BLaER1 (cell line): ENCODE measurements around the gene CSNK2A2.

Experiments
- H3K27ac ChIP-seq: shearing (Covaris generic); formaldehyde crosslinking; 2 replicates; pipeline ENCODE4 v1.8.1; 2022
- H3K27me3 ChIP-seq: shearing (Covaris generic); formaldehyde crosslinking; 2 replicates; pipeline ENCODE4 v1.8.1; 2022
- H3K36me3 ChIP-seq: shearing (Covaris generic); formaldehyde crosslinking; 2 replicates; pipeline ENCODE4 v1.8.1; 2022
- H3K4me1 ChIP-seq: shearing (Covaris generic); formaldehyde crosslinking; 2 replicates; pipeline ENCODE4 v1.8.1; 2022
- H3K4me2 ChIP-seq: shearing (Covaris generic); formaldehyde crosslinking; 2 replicates; pipeline ENCODE4 v1.8.1; 2022
- H3K4me3 ChIP-seq: shearing (Covaris generic); formaldehyde crosslinking; 2 replicates; pipeline ENCODE4 v1.8.1; 2022
- H3K9ac ChIP-seq: shearing (Covaris generic); formaldehyde crosslinking; 2 replicates; pipeline ENCODE4 v1.8.1; 2022
- H3K9me3 ChIP-seq: shearing (Covaris generic); formaldehyde crosslinking; 2 replicates; pipeline ENCODE4 v1.8.1; 2022
- H4K20me1 ChIP-seq: shearing (Covaris generic); formaldehyde crosslinking; 2 replicates; pipeline ENCODE4 v1.8.1; 2022
- Cebpa-rat ChIP-seq: shearing (Covaris generic); IDR thresholded peaks from 2 replicates; pipeline ENCODE4 v1.8.1; 2022

The CSNK2A2 gene

DNA sequence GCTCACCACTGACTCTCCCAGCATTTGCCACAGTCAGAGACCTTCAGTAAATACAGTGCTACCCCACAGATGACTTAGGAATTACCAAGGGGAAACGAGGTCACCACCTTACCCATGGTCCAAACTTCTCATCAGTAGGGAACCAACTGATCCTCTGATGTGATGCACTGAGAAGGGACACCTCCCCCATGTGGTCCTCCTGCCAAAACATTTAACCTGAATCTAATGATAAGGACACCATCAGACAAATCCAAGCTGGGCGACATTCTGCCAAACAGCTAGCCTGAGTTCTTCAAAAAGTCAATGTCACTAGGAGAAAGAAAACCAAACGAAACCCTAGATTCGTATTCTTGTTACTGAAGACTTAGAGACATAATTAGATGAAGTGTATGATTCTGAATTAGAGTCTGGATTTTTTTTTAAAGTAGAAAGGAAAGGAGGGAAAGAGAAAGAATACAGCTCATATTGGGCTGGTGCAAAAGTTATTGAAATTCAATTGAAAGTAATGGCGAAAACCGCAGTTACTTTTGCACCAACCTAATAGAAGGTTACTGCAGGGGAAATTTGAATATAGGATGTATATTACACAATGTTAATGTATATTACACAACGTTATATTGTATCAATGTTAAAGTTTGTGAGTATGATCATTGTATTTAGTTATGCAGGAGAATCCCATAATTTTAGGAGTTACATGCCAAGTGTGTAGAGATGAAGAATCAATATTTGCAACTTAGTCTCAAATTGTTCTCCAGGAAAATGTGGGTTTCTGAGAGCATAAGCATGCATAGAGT is 2.3 kb upstream of the CSNK2A2 start:
- H3K36me3 ChIP-seq: peaks cover 14% of the 10 kb centered on the region
- H3K4me3 ChIP-seq: no peak overlapping the region
- no peak overlapping the region for H3K27ac ChIP-seq
- no peak for TF ChIP-seq Cebpa-rat
- H3K9ac ChIP-seq: no peak overlapping the region
- peaks cover 19% of the 10 kb centered on the region for H3K4me1 ChIP-seq
- no peaks in the 10 kb centered on the region for H3K9me3 ChIP-seq
- H3K4me2 ChIP-seq: no peak overlapping the region
- no peaks in the 10 kb centered on the region for H3K27me3 ChIP-seq
- peaks cover 21% of the 10 kb centered on the region for H4K20me1 ChIP-seq

DNA sequence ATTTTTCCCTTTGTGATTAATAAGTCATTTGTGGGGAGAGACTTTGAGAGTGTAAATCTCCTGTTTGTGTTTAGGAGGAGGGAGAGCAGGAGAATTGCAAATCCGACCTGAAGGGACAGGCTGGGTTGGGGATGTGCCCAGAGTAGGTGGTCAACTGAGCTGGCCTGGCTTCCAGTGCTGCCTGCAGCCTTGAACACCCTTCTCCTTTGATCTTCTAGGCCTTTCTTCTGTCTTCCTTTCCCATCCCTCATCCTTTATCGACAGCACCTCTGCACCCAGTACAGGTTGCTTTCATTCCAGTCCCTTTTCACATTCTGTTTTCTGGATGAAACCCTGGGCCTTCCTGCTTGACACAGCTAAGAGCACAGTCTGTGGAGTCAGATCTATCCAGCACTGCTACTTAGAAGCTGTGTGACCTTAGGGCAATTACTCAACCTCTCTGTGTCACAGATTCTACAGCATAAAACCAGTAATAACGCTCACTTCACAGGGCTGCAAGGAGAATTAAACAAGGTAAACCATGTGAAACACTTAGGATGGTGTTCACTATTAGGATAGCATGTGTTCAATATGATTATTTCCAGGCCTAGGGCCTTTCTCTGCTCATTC is 1.0 kb upstream of the CSNK2A2 start:
- Histone ChIP-seq H3K4me2 (peak overlapping the region; percentile 88), H3K36me3 (peaks cover 27% of the 10 kb centered on the region), H3K4me1 (peaks cover 19% of the 10 kb centered on the region), H3K4me3 (peak overlapping the region; percentile 84), H3K9me3 (no peaks in the 10 kb centered on the region), H3K27ac (no peak overlapping the region), H4K20me1 (peaks cover 34% of the 10 kb centered on the region), H3K9ac (no peak overlapping the region), H3K27me3 (no peaks in the 10 kb centered on the region)
- TF ChIP-seq Cebpa-rat: no peak

DNA sequence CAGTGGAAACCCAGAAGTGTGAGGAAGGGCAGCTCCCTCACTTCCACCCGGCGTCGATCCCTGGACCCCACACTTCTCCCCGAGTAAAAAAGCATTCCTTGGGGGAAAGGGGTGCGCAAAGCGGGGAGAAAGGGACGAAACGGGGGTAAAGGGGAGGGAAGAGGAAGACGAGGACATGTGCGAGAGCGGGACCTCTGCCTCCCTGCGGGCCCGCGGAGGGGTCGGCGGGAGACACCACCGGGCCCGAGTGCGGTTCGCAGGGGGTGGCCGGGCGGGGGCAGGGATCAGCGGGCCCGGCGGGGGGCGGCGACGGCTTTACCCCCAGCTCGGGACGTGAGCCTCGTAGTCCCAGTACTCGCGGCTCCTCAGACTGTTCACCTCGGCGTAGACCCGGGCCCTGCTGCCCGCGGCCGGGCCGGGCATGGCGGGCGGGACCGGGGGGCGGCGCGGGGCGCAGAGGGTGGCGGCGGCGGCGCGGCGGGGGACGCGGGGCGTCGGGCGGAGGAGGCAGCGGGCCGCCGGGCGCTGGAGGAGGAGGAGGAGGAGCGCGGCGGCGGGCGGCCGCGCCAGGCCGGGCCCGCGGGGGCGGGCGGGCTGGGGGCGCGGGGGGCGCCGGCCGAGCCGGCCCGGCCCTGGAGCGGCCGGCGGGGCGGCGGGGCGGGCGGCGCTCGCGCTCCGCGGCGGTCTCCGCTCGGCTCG is 443 bp downstream of the CSNK2A2 start:
- no peak for TF ChIP-seq Cebpa-rat
- Histone ChIP-seq H3K27me3 (no peaks in the 10 kb centered on the region), H3K4me3 (peak overlapping the region; percentile 84), H3K9me3 (no peaks in the 10 kb centered on the region), H3K36me3 (peaks cover 41% of the 10 kb centered on the region), H3K27ac (peak overlapping the region; percentile 79), H3K4me2 (peak overlapping the region; percentile 92), H3K4me1 (peaks cover 19% of the 10 kb centered on the region), H3K9ac (peak overlapping the region; percentile 92), H4K20me1 (peaks cover 48% of the 10 kb centered on the region)

DNA sequence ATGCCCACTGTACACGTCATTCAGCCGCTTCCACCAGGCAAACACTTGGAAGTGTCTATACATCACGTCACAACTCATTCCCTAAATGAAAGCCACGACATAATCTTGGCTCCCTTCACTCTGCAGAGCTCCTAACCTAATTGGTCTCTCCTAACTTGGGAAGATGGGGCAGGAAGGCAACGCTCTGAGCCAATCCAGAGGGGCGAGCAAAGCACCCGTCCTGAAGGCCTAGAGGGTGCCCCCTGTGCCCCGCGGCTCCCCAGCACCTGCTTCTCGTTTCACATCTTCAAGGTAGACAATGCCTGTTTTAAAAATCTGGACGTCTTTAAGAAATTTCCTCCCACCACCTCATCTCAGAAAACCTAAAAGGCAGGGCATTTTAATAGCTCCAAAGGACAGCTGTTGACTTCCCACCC is 1.0 kb downstream of the CSNK2A2 start:
- peaks cover 19% of the 10 kb centered on the region for H3K4me1 ChIP-seq
- peak overlapping the region; percentile 92 for H3K4me2 ChIP-seq
- peaks cover 54% of the 10 kb centered on the region for H4K20me1 ChIP-seq
- H3K27me3 ChIP-seq: no peaks in the 10 kb centered on the region
- peak overlapping the region; percentile 84 for H3K4me3 ChIP-seq
- H3K9me3 ChIP-seq: no peaks in the 10 kb centered on the region
- H3K27ac ChIP-seq: peak overlapping the region; percentile 79
- H3K9ac ChIP-seq: peak overlapping the region; percentile 92
- TF ChIP-seq Cebpa-rat: no peak
- H3K36me3 ChIP-seq: peaks cover 47% of the 10 kb centered on the region

DNA sequence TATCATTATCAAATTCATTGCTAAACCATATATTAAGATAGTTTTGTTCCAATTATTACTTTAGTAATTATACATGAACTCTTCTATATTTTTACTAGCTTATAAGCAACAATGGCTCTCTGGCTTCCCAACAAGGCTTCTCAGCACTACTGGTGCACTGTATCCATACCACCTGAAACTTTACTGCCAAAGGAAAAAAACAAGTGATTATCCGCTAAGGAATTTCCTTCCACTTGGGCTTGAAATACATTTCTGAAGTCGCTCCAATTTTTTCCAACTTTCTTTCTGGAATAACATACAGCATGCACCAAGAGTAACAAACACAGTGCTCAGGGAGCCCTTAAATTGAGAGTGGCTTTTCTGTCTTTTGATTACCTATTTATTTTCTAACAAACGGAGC is 2.1 kb downstream of the CSNK2A2 start:
- H3K27me3 ChIP-seq: no peaks in the 10 kb centered on the region
- H3K36me3 ChIP-seq: peaks cover 58% of the 10 kb centered on the region
- no peak overlapping the region for H3K4me2 ChIP-seq
- H3K4me3 ChIP-seq: no peak overlapping the region
- no peak overlapping the region for H3K27ac ChIP-seq
- H3K4me1 ChIP-seq: peaks cover 19% of the 10 kb centered on the region
- TF ChIP-seq Cebpa-rat: no peak
- no peaks in the 10 kb centered on the region for H3K9me3 ChIP-seq
- H3K9ac ChIP-seq: no peak overlapping the region
- H4K20me1 ChIP-seq: peaks cover 65% of the 10 kb centered on the region

DNA sequence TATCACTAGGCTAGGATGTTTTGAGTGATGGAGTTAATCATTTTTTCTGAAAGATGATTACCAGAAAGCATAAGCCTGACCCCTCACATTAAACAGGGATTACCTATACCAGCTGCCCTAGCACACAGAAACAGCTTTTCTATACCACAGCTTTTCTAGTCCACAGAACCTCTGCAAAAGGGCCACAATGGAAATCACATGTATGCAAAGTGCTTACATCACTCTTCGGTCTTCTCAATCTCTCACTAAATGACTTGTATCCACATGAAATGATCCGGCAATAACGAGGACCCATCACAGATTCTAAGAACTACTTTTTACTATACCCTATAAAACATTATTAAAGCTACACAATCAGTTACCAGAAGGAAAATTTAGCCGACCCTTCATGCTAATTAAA is 2.6 kb downstream of the CSNK2A2 start:
- no peak for TF ChIP-seq Cebpa-rat
- no peak overlapping the region for H3K9ac ChIP-seq
- H3K9me3 ChIP-seq: no peaks in the 10 kb centered on the region
- H4K20me1 ChIP-seq: peaks cover 69% of the 10 kb centered on the region
- H3K4me2 ChIP-seq: no peak overlapping the region
- no peak overlapping the region for H3K4me3 ChIP-seq
- no peaks in the 10 kb centered on the region for H3K27me3 ChIP-seq
- H3K36me3 ChIP-seq: peaks cover 62% of the 10 kb centered on the region
- H3K27ac ChIP-seq: no peak overlapping the region
- peaks cover 19% of the 10 kb centered on the region for H3K4me1 ChIP-seq

DNA sequence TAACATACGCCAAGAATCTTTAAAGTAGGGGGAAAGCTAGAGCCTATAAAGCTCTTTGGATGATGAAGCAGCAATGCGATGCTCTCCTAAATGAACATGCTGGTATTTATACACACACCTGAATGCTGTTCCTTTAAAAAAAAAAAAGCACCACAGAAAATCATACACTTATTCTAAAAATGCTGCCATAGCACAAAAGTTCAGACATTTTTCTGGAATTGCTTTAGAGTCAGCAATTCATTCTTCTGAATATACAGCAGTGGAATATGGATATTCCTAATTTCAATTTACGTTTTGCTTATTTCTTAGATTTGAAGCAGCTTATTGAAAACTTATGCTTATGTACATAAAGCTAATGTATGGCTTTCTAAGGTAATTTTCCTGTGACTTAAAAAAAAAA is 3.1 kb downstream of the CSNK2A2 start:
- no peak overlapping the region for H3K4me2 ChIP-seq
- H4K20me1 ChIP-seq: peaks cover 75% of the 10 kb centered on the region
- TF ChIP-seq Cebpa-rat: no peak
- H3K36me3 ChIP-seq: peaks cover 68% of the 10 kb centered on the region
- H3K9ac ChIP-seq: no peak overlapping the region
- no peaks in the 10 kb centered on the region for H3K27me3 ChIP-seq
- no peak overlapping the region for H3K4me3 ChIP-seq
- H3K27ac ChIP-seq: no peak overlapping the region
- H3K9me3 ChIP-seq: no peaks in the 10 kb centered on the region
- H3K4me1 ChIP-seq: peaks cover 19% of the 10 kb centered on the region

DNA sequence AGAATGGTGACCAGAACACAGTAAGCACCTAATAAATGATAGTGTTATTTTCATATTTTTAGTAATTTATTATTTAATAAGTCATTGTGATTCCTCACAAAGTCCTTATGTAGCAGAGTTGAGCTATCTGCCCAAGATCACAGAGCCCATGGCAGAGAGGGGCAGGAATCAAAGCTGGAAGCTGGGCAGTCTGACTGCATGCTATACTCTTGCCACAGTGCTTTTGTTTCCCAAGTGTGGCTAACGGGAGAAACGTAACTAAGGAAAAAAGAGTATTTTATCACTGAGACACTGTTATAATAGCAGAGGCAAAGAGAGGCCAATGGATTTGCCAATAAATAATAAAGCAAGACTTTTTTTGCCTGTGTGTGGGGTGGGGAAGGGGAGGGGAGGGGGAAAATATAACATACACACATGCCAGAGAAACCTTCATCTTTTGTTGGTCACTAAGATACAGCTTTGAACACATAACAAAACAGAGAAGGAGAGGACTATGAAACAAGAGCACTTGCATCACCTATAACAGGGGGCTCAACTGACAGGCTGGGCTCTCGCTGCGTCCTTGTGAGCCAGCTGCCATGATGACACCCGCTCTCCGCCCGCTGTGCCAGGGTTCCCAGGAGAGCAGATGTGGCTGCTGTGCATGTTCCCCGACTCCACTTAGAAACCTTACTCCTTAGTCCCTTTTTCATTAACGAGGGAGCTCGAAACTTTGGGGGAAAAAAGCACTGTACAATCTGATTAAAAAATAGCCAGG is 10.1 kb downstream of the CSNK2A2 start:
- TF ChIP-seq Cebpa-rat: no peak
- H3K9ac ChIP-seq: no peak overlapping the region
- peaks cover 86% of the 10 kb centered on the region for H4K20me1 ChIP-seq
- no peak overlapping the region for H3K27ac ChIP-seq
- H3K4me3 ChIP-seq: no peak overlapping the region
- H3K36me3 ChIP-seq: peaks cover 99% of the 10 kb centered on the region
- H3K4me2 ChIP-seq: no peak overlapping the region
- no peaks in the 10 kb centered on the region for H3K9me3 ChIP-seq
- H3K27me3 ChIP-seq: no peaks in the 10 kb centered on the region
- H3K4me1 ChIP-seq: no peaks in the 10 kb centered on the region

DNA sequence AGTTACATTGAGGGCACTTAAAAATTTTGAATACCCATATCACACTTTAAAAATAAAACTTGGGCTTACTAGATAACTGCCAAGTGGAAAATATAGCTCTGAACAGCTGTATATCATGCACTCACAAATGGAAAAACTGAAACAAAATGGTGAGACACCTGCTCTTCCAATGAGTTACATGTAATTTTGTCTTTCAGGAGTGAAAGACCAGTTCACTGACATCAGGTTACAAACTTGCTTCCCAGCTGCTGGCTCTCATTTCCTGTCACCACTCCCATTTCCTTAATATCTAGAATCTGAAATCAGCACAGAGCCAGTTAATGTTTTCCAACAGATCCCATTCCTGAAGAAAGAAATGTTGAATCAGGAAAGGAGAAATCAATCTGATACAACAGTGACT is 10.8 kb downstream of the CSNK2A2 start:
- no peak overlapping the region for H3K4me3 ChIP-seq
- H3K27me3 ChIP-seq: no peaks in the 10 kb centered on the region
- no peaks in the 10 kb centered on the region for H3K9me3 ChIP-seq
- no peak for TF ChIP-seq Cebpa-rat
- H4K20me1 ChIP-seq: peaks cover 78% of the 10 kb centered on the region
- no peaks in the 10 kb centered on the region for H3K4me1 ChIP-seq
- no peak overlapping the region for H3K9ac ChIP-seq
- no peak overlapping the region for H3K4me2 ChIP-seq
- H3K27ac ChIP-seq: no peak overlapping the region
- peaks cover 99% of the 10 kb centered on the region for H3K36me3 ChIP-seq
